BE2C (cell line): Measurements from ENCODE around the gene GPAM.
"Not testable (repeated sequence)": the region's sequence is repeated elsewhere in the genome, so short reads cannot be mapped to it uniquely, and the experiment has no call there.

Experiments used
- DNase-seq: peaks from one replicate; pipeline ENCODE4 v3.0.0-alpha.2; 2020
- H3K27me3 ChIP-seq: fragments of 250-450 bp; sonication (Bioruptor Pico); 2 replicates; pipeline ENCODE4 v1.5.1; 2020; ENCODE audit warnings: mild to moderate bottlenecking
- H3K36me3 ChIP-seq: fragments of 250-450 bp; sonication (Bioruptor Pico); 2 replicates; pipeline ENCODE4 v1.5.1; 2020; ENCODE audit warnings: mild to moderate bottlenecking
- H3K4me1 ChIP-seq: fragments of 250-450 bp; sonication (Bioruptor Pico); 2 replicates; pipeline ENCODE4 v1.5.1; 2020
- H3K4me3 ChIP-seq: 2 replicates; pipeline ENCODE4 v1.5.1; 2011; ENCODE audit warnings: low read depth, low read length
- H3K9me3 ChIP-seq: fragments of 250-450 bp; sonication (Bioruptor Pico); 2 replicates; pipeline ENCODE4 v1.5.1; 2020
- CTCF ChIP-seq: IDR thresholded peaks from 2 replicates; pipeline ENCODE4 v1.5.1; 2012; ENCODE audit warnings: mild to moderate bottlenecking, low read depth, low read length

Gene GPAM

GRCh38 chr10:112202076-112202475 is 18.5 kb upstream of the GPAM start:
- Histone ChIP-seq H3K9me3 (no peaks in the 10 kb centered on the region), H3K4me3 (no peak overlapping the region), H3K27me3 (no peaks in the 10 kb centered on the region), H3K4me1 (peaks cover 6% of the 10 kb centered on the region), H3K36me3 (peaks cover 22% of the 10 kb centered on the region)
- no peak for TF ChIP-seq CTCF
- no peak for DNase-seq

GRCh38 chr10:112201334-112201733 is 17.8 kb upstream of the GPAM start:
- Histone ChIP-seq H3K27me3 (no peaks in the 10 kb centered on the region), H3K9me3 (no peaks in the 10 kb centered on the region), H3K4me3 (no peak overlapping the region), H3K36me3 (peaks cover 18% of the 10 kb centered on the region), H3K4me1 (peaks cover 6% of the 10 kb centered on the region)
- DNase-seq, result no peak
- TF ChIP-seq CTCF, result no peak

- H3K4me1 ChIP-seq, DNase-seq, H3K27me3 ChIP-seq, H3K4me3 ChIP-seq, H3K9me3 ChIP-seq: not testable (repeated sequence)
- peaks cover 18% of the 10 kb centered on the region for H3K36me3 ChIP-seq
These were observed 16.7 kb upstream of the GPAM start for GRCh38 chr10:112200259-112200658.

GRCh38 chr10:112197662-112198061 is 14.1 kb upstream of the GPAM start:
- not testable (repeated sequence) for H3K4me1 ChIP-seq, H3K9me3 ChIP-seq, DNase-seq, H3K4me3 ChIP-seq, H3K27me3 ChIP-seq
- H3K36me3 ChIP-seq, result peaks cover 23% of the 10 kb centered on the region

- Histone ChIP-seq H3K27me3 (no peaks in the 10 kb centered on the region), H3K9me3 (no peaks in the 10 kb centered on the region), H3K4me3 (no peak overlapping the region), H3K36me3 (peaks cover 21% of the 10 kb centered on the region), H3K4me1 (no peaks in the 10 kb centered on the region; the same call in 1 of the 2 replicates)
- no peak for DNase-seq
- TF ChIP-seq CTCF, result no peak
These were observed 11.7 kb upstream of the GPAM start for GRCh38 chr10:112195224-112195623.

GRCh38 chr10:112191791-112192190 is 8.2 kb upstream of the GPAM start:
- no peaks in the 10 kb centered on the region for H3K9me3 ChIP-seq

GRCh38 chr10:112191041-112191590 is 7.6 kb upstream of the GPAM start:
- no peak for TF ChIP-seq CTCF
- H3K4me3 ChIP-seq, result no peak overlapping the region
- no peaks in the 10 kb centered on the region for H3K4me1 ChIP-seq
- no peaks in the 10 kb centered on the region for H3K9me3 ChIP-seq
- no peak for DNase-seq
- no peaks in the 10 kb centered on the region for H3K27me3 ChIP-seq
- peaks cover 11% of the 10 kb centered on the region for H3K36me3 ChIP-seq

More at GRCh38 chr10:112191791-112192190, 8.2 kb upstream of the GPAM start:
- no peak for DNase-seq
- H3K27me3 ChIP-seq, result no peaks in the 10 kb centered on the region
- H3K4me1 ChIP-seq, result no peaks in the 10 kb centered on the region
- H3K36me3 ChIP-seq, result peaks cover 11% of the 10 kb centered on the region
- TF ChIP-seq CTCF, result no peak
- no peak overlapping the region for H3K4me3 ChIP-seq
